ENCODE measurements around the gene GNPTG. TPM values are rescaled to one million over a fixed set of nuclear protein-coding genes. Genes with fewer than 3 reads are reported as not detected.

The GNPTG gene
- total and polyA plus RNA-seq, 2 of the 8 experiments (the other 6 are each of a cell fraction or from before 2014, with no cell fraction given), result 26.2 to 51.2 TPM

- WGBS, 2 experiments (ENCODE audit: extremely low coverage in 1 of 2, insufficient coverage in 1 of 2, insufficient read length in 1 of 2, insufficient replicate concordance in 2 of 2, low coverage in 1 of 2, low lambda C conversion rate in 2 of 2, missing lambda C conversion rate in 1 of 2), result 81% methylated on average over 14 of the region's 16 CpGs; no CpG with 5 or more reads in 1 of the 2 experiments
Measured at GRCh38 chr16:1335211-1335971, 16.3 kb upstream of the GNPTG start.

More at GRCh38 chr16:1335211-1335971, 16.3 kb upstream of the GNPTG start:
- Histone ChIP-seq H2AK5ac (ENCODE audit: low read depth, low read length) (no peak overlapping the region), H3K9ac (replicated peaks in 1 of 4; ENCODE audit: extremely low read depth in 1 of 4, low read depth in 3 of 4, low read length in 3 of 4) (no peak overlapping the region), H4K20me1 (replicated peaks in 1 of 2; ENCODE audit: control insufficient read depth in 1 of 2, insufficient read depth in 2 of 2, low read length in 2 of 2) (peaks cover 7 to 21% of the 10 kb centered on the region in 2 experiments), H3K23ac (ENCODE audit: insufficient read length) (no peak overlapping the region), H4K91ac (replicated peaks; ENCODE audit: insufficient read length, low read length) (no peak overlapping the region), H3K4me1 (replicated peaks in 1 of 4; ENCODE audit: control insufficient read depth in 3 of 4, insufficient read depth in 4 of 4, low read length in 3 of 4) (peaks cover 0 to 15% (median 13%) of the 10 kb centered on the region in 4 experiments; a peak in 4 of 7 replicates), H3K79me1 (ENCODE audit: low read depth, low read length) (no peaks in the 10 kb centered on the region), H2BK120ac (replicated peaks; ENCODE audit: low read depth, low read length) (no peak overlapping the region), H3K18ac (ENCODE audit: extremely low read depth, low read length) (no peak overlapping the region), H3K79me2 (ENCODE audit: control insufficient read depth in 1 of 2, insufficient read depth in 2 of 2, low read length in 2 of 2) (no peaks in the 10 kb centered on the region), H3K56ac (replicated peaks; ENCODE audit: insufficient read length, low read depth, low read length) (no peak overlapping the region), H4K5ac (ENCODE audit: insufficient read length, low read depth, low read length) (no peak overlapping the region), H3K27me3 (replicated peaks in 1 of 4; ENCODE audit: control insufficient read depth in 3 of 4, extremely low read depth in 1 of 4, insufficient read depth in 3 of 4, low read length in 3 of 4) (peaks cover 19 to 53% (median 40%) of the 10 kb centered on the region in 4 experiments), H3K4me3 (ENCODE audit: extremely low read depth in 1 of 4, insufficient read depth in 2 of 4, low read depth in 3 of 4, low read length in 4 of 4) (no peak overlapping the region), H2BK5ac (ENCODE audit: low read depth, low read length) (no peak overlapping the region), H3K27ac (ENCODE audit: low read depth, low read length) (no peak overlapping the region), H3K4ac (replicated peaks; ENCODE audit: insufficient read length, low read depth, low read length) (no peak overlapping the region), H4K8ac (ENCODE audit: extremely low read depth, insufficient read depth, low read length) (peak overlapping the region; percentile 89; the same call in 1 of the 2 replicates), H3K4me2 (ENCODE audit: insufficient read depth in 1 of 2, low read depth in 2 of 2, low read length in 2 of 2) (peak overlapping the region in 1 of 2 experiments; percentile 72; a peak in 1 of 4 replicates), H3K36me3 (ENCODE audit: control insufficient read depth in 2 of 4, insufficient read depth in 4 of 4, low read length in 3 of 4) (no peaks in the 10 kb centered on the region), H2BK15ac (ENCODE audit: low read length) (no peak overlapping the region), H2AFZ (ENCODE audit: low read length) (no peak overlapping the region), H2BK20ac (ENCODE audit: low read length) (no peak overlapping the region), H3K9me3 (ENCODE audit: insufficient read depth in 2 of 2, low read depth in 1 of 2, low read length in 1 of 2) (peaks cover 1 to 2% of the 10 kb centered on the region in 2 experiments; a peak in 1 of 4 replicates), H3K23me2 (ENCODE audit: low read depth, low read length) (peaks cover 13% of the 10 kb centered on the region; the same call in 1 of the 2 replicates), H3K14ac (ENCODE audit: insufficient read length) (no peak overlapping the region), H2BK12ac (ENCODE audit: low read depth, low read length) (no peak overlapping the region)
- ChIA-PET CTCF (ENCODE audit: partially characterized antibody) (interaction anchor here (0.6 to 5.2 kb wide), 13 partner anchors 8 to 521 kb away, joined by 3 to 43 read pairs (median 3); no protein-coding TSS in a partner anchor), POLR2A (ENCODE audit: partially characterized antibody) (interaction anchor here (0.6 to 2.6 kb wide), 12 partner anchors 9 to 176 kb away, joined by 3 to 13 read pairs (median 4); partner anchors contain the start of gene UBE2I)
- TF ChIP-seq KDM4A (IDR thresholded peaks at IDR 0.05; ENCODE audit: low read depth, low read length, severe bottlenecking) (no peak), CBX8 (IDR thresholded peaks at IDR 0.05; ENCODE audit: borderline replicate concordance, low read depth, low read length) (no peak)
- FAIRE-seq (no peak), DNase-seq (ENCODE audit: low read depth in 1 of 2, low spot score in 2 of 2) (no peak)
